GM19193 (cell line): ENCODE data around the gene CXXC1.
A peak's percentile ranks its signal among the peaks of the same experiment; 100 is the strongest.

Experiments
- POLR2A ChIP-seq: IDR thresholded peaks from 4 replicates; pipeline ENCODE4 v1.6.1; 2011; ENCODE audit not compliant: insufficient read depth, insufficient read length; ENCODE audit errors: extremely low read depth

The CXXC1 gene

GRCh38 chr18:50287441-50288347, at the start of gene CXXC1:
TSS of gene CXXC1 (minus strand) at chr18:50287692. CDS start at chr18:50287589, 103 bp downstream.
- peak; percentile 77 for TF ChIP-seq POLR2A

DNA sequence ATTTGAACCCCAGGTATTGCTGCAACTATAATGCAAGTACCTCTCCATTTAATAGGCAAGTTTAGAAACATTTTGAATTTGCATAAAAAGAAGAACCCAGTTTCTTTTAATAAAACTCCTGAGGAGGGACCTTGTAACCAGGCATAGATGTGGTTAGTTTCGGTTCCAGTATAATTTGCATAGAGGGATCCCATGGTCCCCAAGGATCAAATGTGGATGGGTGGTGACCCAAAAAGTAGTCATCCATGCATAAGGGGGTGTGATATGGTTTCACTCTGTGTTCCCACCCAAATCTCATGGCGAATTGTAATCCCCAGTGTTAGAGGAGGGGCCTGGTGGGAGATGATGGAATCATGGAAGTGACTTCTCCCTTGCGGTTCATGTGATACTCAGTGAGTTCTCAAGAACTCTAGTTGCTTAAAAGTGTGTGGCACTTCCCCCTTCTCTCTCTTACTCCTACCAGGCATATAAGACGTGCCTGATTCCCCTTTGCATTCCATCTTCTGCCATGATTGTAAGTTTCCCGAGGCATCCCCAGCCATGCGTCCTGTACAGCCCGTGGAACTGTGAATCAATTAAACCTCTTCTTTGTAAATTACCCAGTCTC, 47.2 kb upstream of the CXXC1 start:
- TF ChIP-seq POLR2A = no peak

DNA sequence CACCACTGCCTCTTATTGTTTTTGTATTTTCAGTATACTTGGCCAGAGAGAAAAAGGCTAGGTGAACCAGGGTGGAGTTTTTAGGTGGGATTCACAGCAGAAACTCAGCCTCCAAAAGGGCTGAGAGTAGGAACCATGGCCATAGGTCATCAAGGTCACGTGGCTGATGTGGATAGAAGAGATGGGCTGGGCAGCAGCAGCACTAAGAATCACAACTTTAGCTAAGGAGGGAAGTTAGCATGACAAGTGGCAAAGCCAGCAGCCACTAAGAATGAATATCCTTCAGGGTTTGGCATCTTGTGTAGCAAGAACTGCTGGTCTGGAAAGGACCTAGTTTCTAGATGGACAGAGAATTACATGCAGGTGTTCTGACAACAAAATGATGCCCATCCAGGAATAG, 44.2 kb upstream of the CXXC1 start:
- no peak for TF ChIP-seq POLR2A

GRCh38 chr18:50330176-50330575, 42.7 kb upstream of the CXXC1 start:
- TF ChIP-seq POLR2A = no peak

- no peak for TF ChIP-seq POLR2A
These were observed 40.5 kb upstream of the CXXC1 start for GRCh38 chr18:50327983-50328382.

- TF ChIP-seq POLR2A = no peak
These were observed 33.2 kb upstream of the CXXC1 start for GRCh38 chr18:50320719-50321118.

DNA sequence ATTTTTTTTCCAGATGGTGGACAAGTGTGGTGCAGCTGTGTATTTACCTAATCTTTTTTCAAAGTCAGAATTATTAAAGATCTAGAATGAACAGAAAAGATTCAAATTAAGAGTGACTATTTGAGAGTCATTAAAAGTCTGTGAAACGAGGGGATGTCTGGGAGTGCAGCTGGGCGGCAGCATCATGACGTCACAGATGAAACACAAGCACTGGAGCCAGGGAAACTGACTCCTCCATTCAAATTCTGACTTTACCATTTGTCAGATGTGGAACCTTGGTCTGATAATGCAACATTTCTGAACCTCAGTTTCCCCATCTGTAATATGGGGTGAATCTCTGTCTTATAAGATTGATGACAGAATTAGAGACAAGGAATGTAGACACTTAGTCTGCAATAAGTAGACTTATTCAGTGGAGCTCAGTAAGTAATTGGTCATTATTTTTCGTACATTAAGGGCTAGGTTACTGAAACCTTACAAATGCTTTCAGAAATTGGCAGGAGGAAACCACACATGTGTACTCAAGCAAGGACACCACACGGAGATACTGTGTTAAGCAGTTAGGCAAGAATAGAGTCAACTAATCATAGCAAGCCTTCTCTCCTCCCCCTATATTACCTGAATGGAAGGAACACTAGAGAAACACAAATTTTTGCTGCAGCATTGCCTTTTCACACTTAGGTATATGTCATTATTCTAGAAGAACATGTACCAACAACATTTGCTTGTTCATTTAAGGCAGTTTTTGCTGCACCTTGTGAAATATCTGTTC, 27.8 kb upstream of the CXXC1 start:
- TF ChIP-seq POLR2A = no peak

DNA sequence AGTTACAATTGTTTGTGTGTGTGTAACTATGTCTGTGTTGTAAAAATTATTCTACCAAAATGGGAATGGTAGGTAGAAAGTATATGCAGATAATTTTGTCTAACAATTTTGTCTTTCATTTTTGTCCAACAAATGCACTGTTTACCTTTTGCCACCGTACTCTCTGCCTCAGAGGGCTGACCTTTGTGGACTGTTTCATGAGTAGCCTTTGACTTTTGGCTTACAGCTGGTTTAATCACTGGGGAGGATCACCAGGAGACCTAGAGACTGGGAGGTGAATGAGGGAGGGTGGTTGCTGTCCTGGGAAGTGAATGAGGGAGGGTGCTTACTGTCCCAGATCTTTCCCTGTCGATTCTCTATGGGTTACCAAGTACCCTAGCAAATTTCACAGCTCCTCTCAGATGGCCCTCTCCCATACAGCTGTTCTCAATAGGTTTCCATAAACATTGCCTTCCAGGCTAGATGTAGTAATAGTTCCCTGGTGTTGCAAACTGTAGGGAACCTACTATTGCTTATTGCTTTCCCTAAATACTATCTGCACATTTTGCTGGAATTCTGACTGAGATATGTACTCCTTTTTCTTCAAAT, 26.5 kb upstream of the CXXC1 start:
- TF ChIP-seq POLR2A = no peak

DNA sequence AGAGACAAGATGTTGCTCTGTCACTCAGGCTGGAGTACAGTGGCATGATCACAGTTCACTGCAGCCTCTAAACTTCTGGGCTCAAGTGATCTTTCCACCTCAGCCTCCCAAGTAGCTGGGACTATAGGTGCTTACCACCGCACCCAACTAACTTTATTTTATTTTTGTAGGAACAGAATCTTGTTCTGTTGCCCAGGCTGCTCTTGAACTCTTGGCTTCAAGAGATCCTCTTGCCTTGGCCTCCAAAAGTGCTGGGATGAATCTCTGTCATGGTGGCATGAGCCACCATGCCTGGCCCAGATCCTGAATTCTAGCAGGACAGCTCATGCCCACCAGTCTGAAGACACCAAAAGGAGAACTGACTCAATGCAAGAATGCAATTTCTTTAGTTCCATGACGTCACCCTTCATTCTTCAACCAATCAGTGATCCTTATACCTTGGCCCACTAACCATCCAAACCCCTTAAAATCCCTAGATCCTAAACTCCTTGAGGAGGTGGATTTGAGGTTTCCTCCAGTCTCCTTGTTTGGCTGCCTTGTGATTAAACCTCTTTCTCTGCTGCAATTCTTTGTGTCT, 25.6 kb upstream of the CXXC1 start:
- no peak for TF ChIP-seq POLR2A

GRCh38 chr18:50312296-50313030, 25.0 kb upstream of the CXXC1 start:
- no peak for TF ChIP-seq POLR2A

DNA sequence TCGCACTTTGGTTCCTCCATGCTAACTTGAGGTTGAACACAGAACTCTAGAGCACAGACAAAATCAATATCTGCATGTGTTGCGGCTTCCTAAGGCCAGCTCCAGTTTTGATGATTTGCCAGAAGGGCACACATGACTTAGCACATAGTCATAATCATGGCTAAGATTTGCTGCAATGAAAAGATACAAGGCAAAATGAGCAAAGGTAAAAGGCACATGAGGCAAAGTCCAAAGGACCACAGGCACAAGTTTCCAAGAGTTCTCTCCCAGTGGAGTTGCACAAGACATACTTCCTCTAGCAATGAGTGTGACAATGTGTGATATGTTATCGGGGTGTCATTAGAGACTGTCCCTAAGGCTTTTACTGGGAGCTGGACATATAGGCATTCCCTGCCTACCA, 24.2 kb upstream of the CXXC1 start:
- no peak for TF ChIP-seq POLR2A

DNA sequence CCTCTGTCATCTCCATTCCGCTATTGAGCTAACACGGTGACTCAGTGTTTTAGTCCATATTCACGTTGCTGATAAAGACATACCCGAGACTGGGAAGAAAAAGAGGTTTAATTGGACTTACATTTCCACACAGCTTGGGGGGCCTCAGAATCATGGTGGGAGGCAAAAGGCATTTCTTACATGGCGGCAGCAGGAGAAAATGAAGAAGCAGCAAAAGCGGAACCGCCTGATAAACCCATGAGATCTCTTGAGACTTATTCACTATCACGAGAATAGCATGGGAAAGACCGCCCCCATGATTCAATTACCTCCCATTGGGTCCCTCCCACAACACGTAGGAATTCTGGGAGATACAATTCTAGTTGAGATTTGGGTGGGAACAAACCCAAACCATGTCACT, 22.6 kb upstream of the CXXC1 start:
- no peak for TF ChIP-seq POLR2A

GRCh38 chr18:50307738-50308470, 20.4 kb upstream of the CXXC1 start:
- TF ChIP-seq POLR2A = no peak
